Mucosa of stomach (tissue), 1 donor: ENCODE measurements around the gene EEF1A2.

Source experiments
- H3K27me3 ChIP-seq: one replicate; pipeline ENCODE4 v1.7.0; 2013; ENCODE audit warnings: mild to moderate bottlenecking, low read length; ENCODE audit not compliant: control insufficient read depth, insufficient read depth
- H3K36me3 ChIP-seq: one replicate; pipeline ENCODE4 v1.7.0; 2013; ENCODE audit warnings: low read length; ENCODE audit not compliant: control insufficient read depth, insufficient read depth
- H3K4me1 ChIP-seq: one replicate; pipeline ENCODE4 v1.7.0; 2013; ENCODE audit warnings: mild to moderate bottlenecking, low read length; ENCODE audit not compliant: control insufficient read depth, insufficient read depth
- H3K4me3 ChIP-seq: one replicate; pipeline ENCODE4 v1.7.0; 2013; ENCODE audit warnings: low read length
- H3K9ac ChIP-seq: one replicate; pipeline ENCODE4 v1.7.0; 2013; ENCODE audit warnings: mild to moderate bottlenecking, low read length, moderate library complexity
- H3K9me3 ChIP-seq: one replicate; pipeline ENCODE4 v1.7.0; 2013; ENCODE audit warnings: mild to moderate bottlenecking, low read length, moderate library complexity; ENCODE audit not compliant: control insufficient read depth
- donor health status: Pancreatic carcinoma.

The EEF1A2 gene

GRCh38 chr20:63442100-63442493, 56.8 kb downstream of the EEF1A2 start:
- H3K4me1 ChIP-seq = no peaks in the 10 kb centered on the region
- H3K36me3 ChIP-seq = no peaks in the 10 kb centered on the region
- no peak overlapping the region for H3K9ac ChIP-seq
- H3K27me3 ChIP-seq = no peaks in the 10 kb centered on the region
- H3K4me3 ChIP-seq = no peak overlapping the region
- H3K9me3 ChIP-seq = no peaks in the 10 kb centered on the region

GRCh38 chr20:63441136-63442099, 57.5 kb downstream of the EEF1A2 start:
- no peaks in the 10 kb centered on the region for H3K27me3 ChIP-seq
- H3K9ac ChIP-seq = no peak overlapping the region
- no peaks in the 10 kb centered on the region for H3K36me3 ChIP-seq
- H3K4me3 ChIP-seq = no peak overlapping the region
- no peaks in the 10 kb centered on the region for H3K4me1 ChIP-seq
- no peaks in the 10 kb centered on the region for H3K9me3 ChIP-seq

GRCh38 chr20:63440366-63440955, 58.4 kb downstream of the EEF1A2 start:
- no peak overlapping the region for H3K9ac ChIP-seq
- H3K4me1 ChIP-seq = no peaks in the 10 kb centered on the region
- no peak overlapping the region for H3K4me3 ChIP-seq
- no peaks in the 10 kb centered on the region for H3K36me3 ChIP-seq
- H3K27me3 ChIP-seq = no peaks in the 10 kb centered on the region
- H3K9me3 ChIP-seq = no peaks in the 10 kb centered on the region

GRCh38 chr20:63439866-63440265, 59.0 kb downstream of the EEF1A2 start:
- Histone ChIP-seq H3K4me3 (no peak overlapping the region), H3K27me3 (no peaks in the 10 kb centered on the region), H3K4me1 (no peaks in the 10 kb centered on the region), H3K9me3 (no peaks in the 10 kb centered on the region), H3K36me3 (no peaks in the 10 kb centered on the region), H3K9ac (no peak overlapping the region)

- Histone ChIP-seq H3K9ac (no peak overlapping the region), H3K27me3 (no peaks in the 10 kb centered on the region), H3K9me3 (no peaks in the 10 kb centered on the region), H3K4me1 (no peaks in the 10 kb centered on the region), H3K36me3 (no peaks in the 10 kb centered on the region), H3K4me3 (no peak overlapping the region)
Observed at GRCh38 chr20:63438121-63438520, 60.8 kb downstream of the EEF1A2 start.
